Activated effector memory CD4-positive, alpha-beta T cell treated with anti-CD3 and anti-CD28 coated beads, Interleukin-2, amount 50 U/mL, for 16 hours (primary cell): ENCODE measurements around the gene BORCS5.
"Not testable (repeated sequence)": the region's sequence is repeated elsewhere in the genome, so short reads cannot be mapped to it uniquely, and the experiment has no call there.

Experiments used
- DNase-seq: peaks from one replicate; pipeline ENCODE4 v3.0.0-alpha.2; 2020

Gene BORCS5

DNA sequence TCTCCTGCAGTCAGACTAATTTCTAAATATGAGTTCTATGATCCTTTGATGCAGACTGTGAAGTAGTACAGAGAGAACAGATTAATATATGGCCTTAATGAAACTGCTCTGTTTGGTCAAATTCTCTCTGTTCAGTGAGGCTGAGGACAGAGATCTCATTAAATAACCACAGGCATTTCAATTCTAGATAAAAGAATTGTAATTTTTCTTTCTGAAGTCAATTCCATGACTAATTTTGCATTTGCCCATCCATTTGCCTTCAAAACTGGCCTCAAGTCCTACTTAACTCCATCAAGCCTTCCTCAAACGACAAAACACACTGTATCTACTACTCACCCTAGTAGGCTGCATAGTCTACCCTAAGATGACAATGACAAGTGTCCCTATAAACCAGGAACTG is 138.7 kb downstream of the BORCS5 start:
- no peak for DNase-seq

GRCh38 chr12:12498210-12498609 is 141.3 kb downstream of the BORCS5 start:
- no peak for DNase-seq

DNA sequence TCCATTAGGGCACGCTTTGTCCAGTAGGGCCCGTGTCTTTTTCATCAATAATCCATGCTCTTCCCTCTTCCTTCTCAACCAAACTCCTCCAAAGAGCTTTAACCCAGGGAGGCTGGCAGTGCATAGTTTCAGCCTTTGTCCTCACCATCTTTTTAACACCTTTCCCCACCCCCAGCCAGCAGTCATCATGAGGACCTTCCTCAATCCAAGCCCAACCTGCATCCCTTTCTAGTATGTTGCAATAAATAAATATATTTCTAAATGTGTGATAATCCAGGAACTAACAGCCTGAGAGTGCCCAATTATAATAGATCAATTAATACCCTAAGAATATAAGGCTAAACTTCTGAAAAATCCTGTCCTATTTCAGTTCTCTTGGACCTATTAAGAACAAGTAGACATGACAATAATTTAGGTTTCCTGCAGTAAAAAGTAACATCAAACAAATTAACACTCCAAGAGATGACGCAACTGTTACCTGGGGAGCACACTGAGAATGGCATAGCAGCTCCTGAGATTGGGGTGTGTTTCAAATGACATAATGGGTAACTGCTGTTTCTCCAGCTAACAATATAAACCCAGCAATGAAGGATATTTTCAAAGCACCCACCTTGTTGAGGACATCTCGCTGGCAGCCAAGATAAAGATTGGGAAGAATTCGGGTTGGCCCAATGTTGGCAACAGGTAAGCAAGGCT is 143.2 kb downstream of the BORCS5 start:
- DNase-seq = no peak

- DNase-seq = no peak
These were observed 144.2 kb downstream of the BORCS5 start for GRCh38 chr12:12501121-12501520.

GRCh38 chr12:12502130-12502814 is 145.4 kb downstream of the BORCS5 start:
- DNase-seq = not testable (repeated sequence)

DNA sequence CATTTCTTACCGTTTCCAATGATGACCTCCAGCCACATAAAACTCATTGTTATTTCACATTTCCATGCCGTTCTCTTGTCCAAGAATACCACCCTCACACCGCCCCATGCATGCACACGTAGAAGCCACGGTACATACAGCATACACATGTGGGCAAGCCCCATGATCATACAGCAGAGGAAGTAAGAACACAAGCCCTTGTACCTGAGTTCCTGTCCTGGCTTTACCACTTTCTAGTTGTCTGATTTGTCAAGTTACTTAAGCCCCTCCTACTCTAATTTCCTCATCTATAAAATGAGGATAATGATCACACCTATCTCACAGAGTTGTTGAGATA is 145.9 kb downstream of the BORCS5 start:
- DNase-seq = no peak

- DNase-seq = peak; percentile 77
These were observed 146.7 kb downstream of the BORCS5 start for GRCh38 chr12:12503384-12504078.

GRCh38 chr12:12505544-12506495 is 148.9 kb downstream of the BORCS5 start:
- DNase-seq = no peak

DNA sequence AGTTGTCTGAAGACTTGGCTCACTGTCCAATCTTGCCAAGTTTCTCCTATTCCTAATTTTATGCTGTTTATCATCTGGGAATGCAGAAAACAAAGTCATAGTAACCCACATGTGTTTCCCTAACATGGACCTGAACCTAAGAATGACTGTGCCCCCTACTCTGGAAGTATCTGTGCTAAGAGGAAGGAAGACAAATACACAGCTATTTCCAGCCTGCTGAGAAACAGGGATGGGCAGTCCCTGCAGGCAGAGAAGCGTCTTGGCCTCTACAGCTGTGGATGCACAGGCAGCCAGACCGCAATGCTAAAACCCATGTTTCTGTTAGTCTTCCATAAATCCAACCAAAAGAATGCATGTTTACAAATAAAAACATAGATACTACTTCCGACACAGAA is 149.6 kb downstream of the BORCS5 start:
- no peak for DNase-seq

DNA sequence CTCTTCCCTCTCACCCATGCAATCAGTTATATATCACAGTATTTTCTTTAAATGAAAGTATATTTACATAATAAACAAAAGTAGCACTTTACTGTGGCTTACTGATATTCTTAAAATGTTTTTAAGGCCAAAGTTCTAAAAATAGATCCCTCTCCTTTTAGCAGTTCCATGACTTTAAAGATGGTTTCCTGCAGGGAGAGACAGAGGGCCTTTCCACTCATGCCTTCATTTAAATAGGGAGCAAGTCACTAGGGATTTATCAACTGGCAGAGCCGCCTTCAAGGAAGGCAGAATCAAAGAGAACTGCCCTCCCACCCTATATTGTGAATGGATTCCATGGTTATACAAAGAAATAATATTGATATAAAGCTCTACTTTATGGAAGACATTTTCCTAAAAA is 150.2 kb downstream of the BORCS5 start:
- DNase-seq = no peak

DNA sequence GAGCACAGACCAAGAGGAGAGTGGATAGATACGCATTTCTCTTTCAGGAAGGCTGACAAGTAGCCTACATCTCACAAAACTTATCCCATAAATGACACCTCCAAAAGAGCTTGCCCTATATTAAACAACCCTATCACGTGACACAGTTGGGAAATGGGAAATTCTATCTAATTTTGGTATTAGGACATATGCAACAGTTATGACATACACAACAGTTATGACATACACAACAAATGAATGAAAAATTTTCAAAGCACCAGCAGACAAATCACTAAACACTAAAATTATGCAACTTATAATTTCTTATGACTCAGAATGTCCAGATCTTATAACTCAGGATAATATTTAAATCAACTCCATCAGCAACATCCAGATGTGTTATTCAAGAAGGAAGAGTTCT is 151.7 kb downstream of the BORCS5 start:
- DNase-seq = no peak

DNA sequence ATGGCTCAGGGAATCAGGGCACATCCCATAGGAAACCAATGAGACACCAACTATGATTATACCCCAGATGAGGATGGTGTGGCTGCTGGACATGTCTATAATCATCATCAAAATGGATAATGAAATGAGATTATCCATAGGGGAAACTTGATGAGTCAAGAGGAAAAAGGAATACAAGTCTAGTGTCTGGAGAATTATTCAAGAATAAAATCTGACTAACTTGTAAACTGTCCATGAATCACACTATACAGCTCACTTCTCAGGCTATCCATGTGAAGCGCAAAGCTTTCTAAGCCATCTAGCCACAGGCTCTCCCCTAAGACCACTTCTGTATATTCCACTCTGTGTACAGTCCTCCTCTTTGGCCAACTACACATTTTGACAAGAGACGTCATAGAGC is 153.3 kb downstream of the BORCS5 start:
- DNase-seq = no peak

- no peak for DNase-seq
These were observed 153.7 kb downstream of the BORCS5 start for GRCh38 chr12:12510551-12510950.

DNA sequence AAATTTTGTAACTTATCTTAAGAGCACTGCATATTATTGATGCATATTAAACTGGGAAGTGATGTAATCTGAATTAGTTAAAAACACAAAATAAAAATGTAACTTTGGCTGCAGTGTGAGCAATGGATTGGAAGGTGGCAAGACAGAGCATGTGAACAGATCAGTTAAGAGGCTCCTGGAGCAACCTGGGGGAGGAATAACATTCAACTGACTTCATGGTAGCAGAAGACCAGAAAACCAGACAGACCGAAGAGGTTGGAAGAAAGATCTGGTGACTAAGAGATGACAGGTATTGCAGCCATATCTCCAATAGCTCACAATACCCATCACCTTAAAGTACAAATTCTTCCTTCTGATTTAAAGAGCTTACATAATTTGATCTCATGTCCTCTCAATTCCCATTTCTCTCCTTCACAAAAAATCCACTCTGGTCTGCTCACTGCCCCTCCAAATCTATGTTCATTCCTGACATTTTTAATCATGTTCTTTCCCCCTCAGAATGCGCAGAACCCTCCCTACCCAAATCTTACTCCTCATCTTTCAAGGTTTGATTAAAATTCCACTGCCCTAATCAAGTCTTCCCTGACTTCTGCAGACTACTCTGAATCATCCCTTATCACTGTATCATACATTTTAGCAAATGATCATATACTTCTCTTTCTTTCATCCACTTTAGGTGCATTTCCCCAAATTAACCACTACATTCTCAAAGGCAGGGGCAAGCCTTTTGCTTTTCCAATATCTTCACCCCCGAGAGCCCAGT is 154.3 kb downstream of the BORCS5 start:
- no peak for DNase-seq

- DNase-seq = peak; percentile 72
These were observed 155.2 kb downstream of the BORCS5 start for GRCh38 chr12:12511895-12512711.

DNA sequence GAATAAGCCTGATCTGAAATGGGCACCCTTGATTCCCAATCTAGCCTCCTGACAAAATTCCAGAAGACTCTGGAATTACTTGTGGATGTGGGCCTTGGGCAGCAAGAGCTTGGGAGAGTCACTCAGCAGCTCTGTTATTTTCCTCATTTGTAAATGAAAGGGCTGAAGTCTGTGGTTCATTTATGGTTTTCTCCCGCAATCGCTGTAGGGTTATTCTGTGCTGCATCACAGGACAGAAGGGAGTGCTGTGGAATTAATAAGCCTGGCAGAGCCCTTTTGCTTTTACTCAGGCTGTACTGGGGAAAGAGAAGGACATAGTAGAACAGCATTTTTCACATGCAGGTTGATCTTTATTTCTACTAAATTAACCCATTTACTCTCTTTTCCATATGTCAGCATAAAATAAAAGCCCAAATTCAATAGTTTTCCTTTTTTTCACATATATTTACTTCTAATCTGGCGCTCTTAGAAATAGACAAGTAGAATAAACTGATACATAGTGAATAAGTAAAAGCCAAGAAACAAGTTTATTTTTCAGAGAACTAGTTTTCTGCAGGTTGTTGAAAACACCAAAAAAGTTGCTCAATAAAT is 156.6 kb downstream of the BORCS5 start:
- DNase-seq = no peak

DNA sequence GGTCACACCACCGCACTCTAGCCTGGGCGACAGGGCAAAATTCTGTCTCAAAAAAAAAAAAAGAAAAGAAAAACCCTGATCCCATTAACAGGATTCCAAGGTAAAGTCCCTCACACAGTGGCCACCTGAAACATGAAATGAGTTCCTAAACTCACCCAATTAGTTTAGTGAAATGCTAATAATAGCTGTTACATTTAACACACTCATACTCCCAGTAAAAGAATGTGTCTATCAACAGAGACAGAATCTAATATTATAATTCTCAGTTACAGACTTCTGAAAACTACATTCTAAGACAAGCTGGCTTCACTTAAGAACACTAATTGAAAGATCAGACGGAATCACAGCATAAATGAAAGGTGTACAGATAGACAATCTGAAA is 161.6 kb downstream of the BORCS5 start:
- DNase-seq = no peak

DNA sequence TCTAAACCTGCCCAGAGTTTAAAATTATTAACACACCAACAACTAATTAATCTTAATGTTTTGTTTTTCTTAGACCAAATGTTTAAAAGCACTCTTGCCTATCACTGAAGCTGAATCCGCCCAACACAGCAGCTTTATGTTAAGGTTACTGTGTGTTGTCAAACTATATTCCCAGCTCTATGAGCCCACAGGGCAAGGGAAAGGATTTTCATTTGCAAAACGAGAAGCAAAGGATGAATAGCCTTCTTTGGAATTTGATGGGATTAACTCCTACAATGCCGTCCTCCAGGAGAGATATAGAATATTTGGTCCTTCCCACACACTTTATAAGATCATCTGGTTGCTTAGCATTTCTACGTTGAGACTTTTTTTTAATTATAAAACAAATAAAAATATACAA is 162.0 kb downstream of the BORCS5 start:
- no peak for DNase-seq
